ENCODE results near the gene ZC3H4.

DNA sequence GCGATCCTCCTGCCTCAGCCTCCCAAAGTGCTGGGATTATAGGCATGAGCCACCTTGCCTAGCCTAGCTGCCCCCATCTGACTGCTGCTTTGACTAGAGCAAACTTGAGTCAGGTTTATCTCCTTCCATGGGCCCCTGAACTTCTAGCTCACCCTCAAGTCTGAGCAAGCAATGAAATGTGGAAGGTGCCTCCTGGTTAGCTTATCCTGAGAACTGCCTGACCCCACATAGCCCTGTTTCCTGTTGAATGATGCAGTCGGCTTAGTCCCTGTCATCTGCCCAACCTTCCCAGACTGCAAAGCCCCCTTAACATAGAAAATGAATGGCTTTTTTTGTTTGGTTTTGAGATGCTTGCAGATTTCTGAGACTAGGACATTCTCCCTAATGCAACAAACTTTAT is 56.2 kb downstream of the ZC3H4 start:
- TF ChIP-seq, protein P1, sequence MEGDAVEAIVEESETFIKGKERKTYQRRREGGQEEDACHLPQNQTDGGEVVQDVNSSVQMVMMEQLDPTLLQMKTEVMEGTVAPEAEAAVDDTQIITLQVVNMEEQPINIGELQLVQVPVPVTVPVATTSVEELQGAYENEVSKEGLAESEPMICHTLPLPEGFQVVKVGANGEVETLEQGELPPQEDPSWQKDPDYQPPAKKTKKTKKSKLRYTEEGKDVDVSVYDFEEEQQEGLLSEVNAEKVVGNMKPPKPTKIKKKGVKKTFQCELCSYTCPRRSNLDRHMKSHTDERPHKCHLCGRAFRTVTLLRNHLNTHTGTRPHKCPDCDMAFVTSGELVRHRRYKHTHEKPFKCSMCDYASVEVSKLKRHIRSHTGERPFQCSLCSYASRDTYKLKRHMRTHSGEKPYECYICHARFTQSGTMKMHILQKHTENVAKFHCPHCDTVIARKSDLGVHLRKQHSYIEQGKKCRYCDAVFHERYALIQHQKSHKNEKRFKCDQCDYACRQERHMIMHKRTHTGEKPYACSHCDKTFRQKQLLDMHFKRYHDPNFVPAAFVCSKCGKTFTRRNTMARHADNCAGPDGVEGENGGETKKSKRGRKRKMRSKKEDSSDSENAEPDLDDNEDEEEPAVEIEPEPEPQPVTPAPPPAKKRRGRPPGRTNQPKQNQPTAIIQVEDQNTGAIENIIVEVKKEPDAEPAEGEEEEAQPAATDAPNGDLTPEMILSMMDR (IDR thresholded peaks at IDR 0.05; ENCODE audit: low read depth, low read length): no peak
- no peak for TF ChIP-seq POLR2A (IDR thresholded peaks at IDR 0.05; ENCODE audit: extremely low read depth, insufficient read length)

Measured in NB4 (cell line).